D721Med (cell line): ENCODE data around the gene PRICKLE2.

Source experiments
- DNase-seq: peaks from one replicate; pipeline ENCODE4 v3.0.0; 2011; ENCODE audit warnings: low spot score; ENCODE audit not compliant: insufficient read length
- FAIRE-seq: peaks from 2 replicates; lab custom pipeline; 2011; peaks lifted over from hg19 to GRCh38; lab: Jason Lieb, UNC
- TF ChIP-seq, protein P1 (sequence below): IDR thresholded peaks from 2 replicates; pipeline ENCODE4 v1.5.1; 2012; ENCODE audit warnings: mild to moderate bottlenecking, control low read depth; ENCODE audit not compliant: insufficient read depth; ENCODE audit errors: missing control alignments

The PRICKLE2 gene

DNA sequence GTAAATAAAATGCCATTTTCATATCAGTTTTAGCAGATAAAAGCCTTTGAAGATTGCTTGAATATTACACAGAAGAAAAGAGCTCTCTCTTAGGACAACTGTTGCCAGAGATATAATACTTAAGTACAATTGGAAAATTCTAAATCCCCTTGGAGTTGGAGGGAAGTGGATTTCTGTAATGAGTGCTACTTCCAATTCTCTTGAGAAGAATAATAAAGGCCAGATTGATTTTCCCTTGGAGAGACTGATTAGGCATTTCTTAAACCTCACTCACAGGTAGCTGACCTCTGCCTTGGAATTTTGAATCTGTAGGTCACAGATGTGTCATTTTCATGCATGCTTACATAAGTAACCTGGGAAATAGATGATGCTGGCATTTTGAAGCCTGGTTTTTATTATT is 172.1 kb downstream of the PRICKLE2 start:
- FAIRE-seq (peak; percentile 21), DNase-seq (no peak)
- TF ChIP-seq, protein P1, sequence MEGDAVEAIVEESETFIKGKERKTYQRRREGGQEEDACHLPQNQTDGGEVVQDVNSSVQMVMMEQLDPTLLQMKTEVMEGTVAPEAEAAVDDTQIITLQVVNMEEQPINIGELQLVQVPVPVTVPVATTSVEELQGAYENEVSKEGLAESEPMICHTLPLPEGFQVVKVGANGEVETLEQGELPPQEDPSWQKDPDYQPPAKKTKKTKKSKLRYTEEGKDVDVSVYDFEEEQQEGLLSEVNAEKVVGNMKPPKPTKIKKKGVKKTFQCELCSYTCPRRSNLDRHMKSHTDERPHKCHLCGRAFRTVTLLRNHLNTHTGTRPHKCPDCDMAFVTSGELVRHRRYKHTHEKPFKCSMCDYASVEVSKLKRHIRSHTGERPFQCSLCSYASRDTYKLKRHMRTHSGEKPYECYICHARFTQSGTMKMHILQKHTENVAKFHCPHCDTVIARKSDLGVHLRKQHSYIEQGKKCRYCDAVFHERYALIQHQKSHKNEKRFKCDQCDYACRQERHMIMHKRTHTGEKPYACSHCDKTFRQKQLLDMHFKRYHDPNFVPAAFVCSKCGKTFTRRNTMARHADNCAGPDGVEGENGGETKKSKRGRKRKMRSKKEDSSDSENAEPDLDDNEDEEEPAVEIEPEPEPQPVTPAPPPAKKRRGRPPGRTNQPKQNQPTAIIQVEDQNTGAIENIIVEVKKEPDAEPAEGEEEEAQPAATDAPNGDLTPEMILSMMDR, result no peak

DNA sequence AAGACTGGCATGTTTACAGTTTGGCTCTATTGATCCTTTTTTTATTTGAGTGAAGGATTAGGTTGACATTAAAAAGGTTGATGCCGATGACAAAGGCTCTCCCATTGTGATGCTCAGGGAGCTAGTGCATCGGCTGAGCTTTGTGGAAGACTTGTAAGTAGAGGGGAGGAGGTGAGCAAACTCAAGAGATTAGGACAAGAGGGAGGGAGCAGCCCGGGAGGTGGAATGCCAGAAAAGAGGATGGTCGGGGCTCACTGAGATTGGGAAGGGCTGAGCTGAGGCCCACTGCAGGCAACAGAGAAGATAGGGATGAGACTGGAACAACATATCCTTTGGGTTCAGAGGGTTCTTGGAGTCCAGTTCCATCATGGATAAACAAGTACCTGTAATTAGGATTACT is 175.4 kb downstream of the PRICKLE2 start:
- TF ChIP-seq, protein P1, result no peak
- DNase-seq, result no peak

DNA sequence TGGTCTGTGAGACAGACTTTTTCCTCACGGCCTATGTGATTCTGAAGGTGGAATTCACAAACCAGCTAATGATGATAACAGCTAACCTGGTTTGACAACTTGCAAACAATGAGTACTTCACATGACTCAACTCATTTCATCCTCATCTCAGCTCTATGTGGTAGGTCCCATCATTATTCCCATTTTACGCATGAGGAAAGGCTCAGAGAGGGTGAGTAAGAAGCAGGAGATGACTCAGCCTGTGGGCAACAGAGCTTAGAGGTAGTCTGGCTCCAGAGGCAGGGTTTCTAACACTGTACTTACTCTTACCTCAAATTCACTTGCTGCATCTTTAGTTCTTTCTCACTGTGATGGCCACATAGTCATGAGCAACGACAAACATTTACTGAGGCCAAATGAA is 176.1 kb downstream of the PRICKLE2 start:
- TF ChIP-seq, protein P1, result no peak
- FAIRE-seq (peak; percentile 38), DNase-seq (no peak)

More for the DNA sequence above, 175.4 kb downstream of the PRICKLE2 start:
- FAIRE-seq, result no peak

DNA sequence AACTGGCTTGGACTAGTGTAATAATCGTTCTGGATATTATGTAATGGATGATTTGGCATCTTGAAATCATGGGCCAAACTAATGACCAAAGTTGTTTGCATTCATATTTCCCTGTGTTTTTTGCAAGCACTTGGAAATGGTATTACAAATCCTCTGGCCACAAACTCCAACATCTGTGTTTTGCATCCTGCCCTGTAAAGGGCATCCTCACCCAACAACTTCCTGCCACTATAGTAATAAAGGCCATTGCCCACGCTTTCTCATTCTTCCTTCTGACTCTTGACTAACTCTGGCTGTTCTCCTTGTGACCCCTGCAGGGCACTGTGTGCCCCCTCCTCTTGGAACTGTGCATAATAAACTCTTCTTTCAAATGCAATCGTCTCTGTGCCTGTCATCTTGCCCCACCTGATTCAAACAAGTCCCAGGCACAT is 176.6 kb downstream of the PRICKLE2 start:
- no peak for DNase-seq
- TF ChIP-seq, protein P1, result no peak
- FAIRE-seq, result no peak

DNA sequence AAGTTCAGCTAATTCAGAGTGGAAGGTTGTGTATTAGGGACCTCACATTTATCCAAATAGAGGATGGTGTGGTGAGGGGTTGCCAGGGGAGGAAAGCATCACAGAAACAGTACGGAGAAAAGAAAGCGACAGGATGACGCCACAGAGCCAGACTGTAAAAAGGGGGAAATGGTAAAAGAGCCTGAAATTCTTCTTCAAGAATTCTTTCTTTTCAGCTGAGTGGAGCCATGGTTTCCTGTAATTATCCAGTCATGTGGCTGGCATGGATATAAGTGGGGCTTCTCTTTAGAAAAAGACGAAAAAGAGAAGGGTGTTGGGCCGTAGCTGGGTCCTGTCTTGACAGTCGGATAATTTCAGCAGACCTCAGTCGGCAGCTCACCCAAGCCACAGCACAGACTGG is 177.5 kb downstream of the PRICKLE2 start:
- no peak for FAIRE-seq
- TF ChIP-seq, protein P1, result no peak
- DNase-seq, result no peak

DNA sequence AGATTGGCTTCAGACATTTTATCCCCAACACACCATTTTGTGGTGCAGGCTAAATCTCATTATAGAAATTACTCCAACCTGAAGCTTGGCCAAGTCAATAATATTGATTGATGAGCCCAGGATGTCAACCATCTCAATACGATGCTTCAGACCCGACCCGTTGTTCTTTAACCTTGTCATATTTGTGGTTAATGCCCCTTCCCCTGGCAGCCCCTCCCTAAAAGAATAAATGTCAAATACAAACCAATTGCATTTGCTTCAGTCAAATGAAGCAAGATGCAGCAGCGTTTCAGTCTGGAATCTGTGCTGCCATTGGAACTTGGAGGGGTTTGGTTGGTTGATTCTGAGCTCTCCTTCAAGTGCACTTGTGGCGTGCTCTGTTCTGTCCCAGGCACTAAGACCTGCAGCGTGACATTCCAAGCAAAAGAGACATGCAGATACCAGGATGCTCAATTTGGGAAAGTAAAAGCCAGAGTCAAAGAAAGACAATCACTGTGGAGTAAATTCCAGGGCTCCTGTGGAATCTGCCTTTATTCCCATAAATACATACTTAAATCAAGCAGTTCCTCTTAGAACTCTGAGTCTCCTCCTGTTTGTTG is 178.2 kb downstream of the PRICKLE2 start:
- DNase-seq (no peak), FAIRE-seq (no peak)
- TF ChIP-seq, protein P1, result no peak

DNA sequence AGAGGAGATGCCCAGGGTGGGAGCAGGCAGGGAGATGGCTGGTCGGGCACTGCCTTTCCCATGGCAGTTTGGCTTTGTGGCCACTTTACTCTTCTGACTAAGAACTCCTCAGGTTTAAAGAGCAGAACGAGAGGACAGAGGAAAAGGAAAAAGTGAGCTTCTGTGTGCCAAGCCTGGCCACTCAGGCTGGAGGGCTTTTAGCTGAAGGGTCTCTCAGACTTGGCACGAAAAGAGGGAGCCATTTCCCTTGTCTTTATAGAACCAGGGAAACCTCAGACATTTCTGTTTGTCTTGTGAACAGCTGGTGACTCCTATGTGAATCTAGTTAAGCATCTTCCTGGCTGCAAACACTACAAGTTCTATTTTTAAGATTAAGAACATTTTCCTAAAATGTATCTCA is 178.7 kb downstream of the PRICKLE2 start:
- FAIRE-seq, result no peak
- no peak for DNase-seq
- TF ChIP-seq, protein P1, result no peak
